HepG2 (cell line): ENCODE data around the gene GPR152. TPM values are rescaled to one million over a fixed set of nuclear protein-coding genes. Genes with fewer than 3 reads are reported as not detected.

Experiments used
- BCL6 ChIP-seq: IDR thresholded peaks from 2 replicates; pipeline ENCODE4 v1.6.1; 2016; ENCODE audit warnings: missing genetic modification reagents, missing compliant biosample characterization
- BRD4 ChIP-seq: sonication (generic); formaldehyde crosslinking; IDR thresholded peaks from 2 replicates; pipeline ENCODE4 v1.4.0; 2020; ENCODE audit warnings: missing genetic modification reagents
- CENPT ChIP-seq: sonication (generic); formaldehyde crosslinking; IDR thresholded peaks from 2 replicates; pipeline ENCODE4 v1.8.0; 2022; ENCODE audit warnings: low read depth, mild to moderate bottlenecking, moderate library complexity, missing genetic modification reagents
- FOXJ3 ChIP-seq: sonication (generic); formaldehyde crosslinking; IDR thresholded peaks from 2 replicates; pipeline ENCODE4 v1.4.0; 2020; ENCODE audit warnings: missing genetic modification reagents, mild to moderate bottlenecking, borderline replicate concordance
- FOXP4 ChIP-seq: sonication (generic); formaldehyde crosslinking; IDR thresholded peaks from 2 replicates; pipeline ENCODE4 v1.4.0; 2020; ENCODE audit warnings: missing genetic modification reagents
- GATAD1 ChIP-seq: IDR thresholded peaks from 2 replicates; pipeline ENCODE4 v1.6.1; 2016; ENCODE audit warnings: missing genetic modification reagents, missing compliant biosample characterization
- GATAD2A ChIP-seq: IDR thresholded peaks from 2 replicates; pipeline ENCODE4 v1.6.1; 2016
- ISL2 ChIP-seq: sonication (generic); formaldehyde crosslinking; IDR thresholded peaks from 2 replicates; pipeline ENCODE4 v1.5.0; 2020; ENCODE audit warnings: missing genetic modification reagents
- MXD3 ChIP-seq: IDR thresholded peaks from 2 replicates; pipeline ENCODE4 v1.6.1; 2016; ENCODE audit warnings: mild to moderate bottlenecking, missing biosample characterization, missing genetic modification reagents
- NFKBIZ ChIP-seq: IDR thresholded peaks from 2 replicates; pipeline ENCODE4 v1.6.1; 2018; ENCODE audit warnings: missing genetic modification reagents, missing compliant biosample characterization
- POGZ ChIP-seq: sonication (generic); formaldehyde crosslinking; IDR thresholded peaks from 2 replicates; pipeline ENCODE4 v1.4.0; 2020; ENCODE audit warnings: mild to moderate bottlenecking, missing genetic modification reagents
- RARG ChIP-seq: sonication (generic); formaldehyde crosslinking; IDR thresholded peaks from 2 replicates; pipeline ENCODE4 v1.4.0; 2020; ENCODE audit warnings: low read depth, mild to moderate bottlenecking, missing genetic modification reagents
- SNAI1 ChIP-seq: sonication (generic); formaldehyde crosslinking; IDR thresholded peaks from 2 replicates; pipeline ENCODE4 v1.5.0; 2020; ENCODE audit warnings: mild to moderate bottlenecking, missing genetic modification reagents, borderline replicate concordance
- YY1 ChIP-seq: IDR thresholded peaks from 2 replicates; pipeline ENCODE4 v1.6.1; 2011; ENCODE audit warnings: low read length, low read depth, moderate library complexity, mild to moderate bottlenecking; ENCODE audit not compliant: insufficient read depth, insufficient replicate concordance
- ZBTB7B ChIP-seq: sonication (generic); formaldehyde crosslinking; IDR thresholded peaks from 2 replicates; pipeline ENCODE4 v1.4.0; 2020; ENCODE audit warnings: missing genetic modification reagents
- ZBTB8A ChIP-seq: sonication (generic); formaldehyde crosslinking; IDR thresholded peaks from 2 replicates; pipeline ENCODE4 v1.4.0; 2020; ENCODE audit warnings: mild to moderate bottlenecking, low read depth, missing genetic modification reagents, borderline replicate concordance
- ZFP37 ChIP-seq: sonication (generic); formaldehyde crosslinking; IDR thresholded peaks from 2 replicates; pipeline ENCODE4 v1.4.0; 2020; ENCODE audit warnings: missing genetic modification reagents, borderline replicate concordance
- ZIK1 ChIP-seq: sonication (generic); formaldehyde crosslinking; IDR thresholded peaks from 2 replicates; pipeline ENCODE4 v1.5.0; 2020; ENCODE audit warnings: mild to moderate bottlenecking, low read depth, missing genetic modification reagents, borderline replicate concordance
- ZNF615 ChIP-seq: sonication (generic); formaldehyde crosslinking; IDR thresholded peaks from 2 replicates; pipeline ENCODE4 v1.5.0; 2020; ENCODE audit warnings: mild to moderate bottlenecking, missing genetic modification reagents, borderline replicate concordance
- ZNF616 ChIP-seq: sonication (generic); formaldehyde crosslinking; IDR thresholded peaks from 2 replicates; pipeline ENCODE4 v1.5.0; 2020; ENCODE audit warnings: low read depth, mild to moderate bottlenecking, missing genetic modification reagents
- ZNF761 ChIP-seq: sonication (generic); formaldehyde crosslinking; conservative IDR thresholded peaks from 2 replicates; pipeline ENCODE4 v1.4.0; 2020; ENCODE audit warnings: mild to moderate bottlenecking, missing genetic modification reagents
- ZSCAN22 ChIP-seq: sonication (generic); formaldehyde crosslinking; IDR thresholded peaks from 2 replicates; pipeline ENCODE4 v1.4.0; 2020; ENCODE audit warnings: mild to moderate bottlenecking, missing genetic modification reagents
- polyA plus RNA-seq, 8 experiments: library from polyadenylated mRNA; depleted of rRNA in 3 of 8; stranded (reverse) in 7 of 8; unstranded in 1 of 8; fragments of >200 nt; fragmentation: Illumina TruSeq in 4 of 8; extraction: Trizol in 4 of 8; gene quantifications; 2 replicates each; pipeline versions ENCODE4 v1.2.1 to v1.2.3, GENCODE V29; 2011 to 2016; ENCODE audit warnings: low read depth in 4 of 8, missing spikeins in 1 of 8, mixed read lengths in 1 of 8; ENCODE audit not compliant: insufficient read depth in 1 of 8
- total RNA-seq, 5 experiments: library from RNA; depleted of rRNA; stranded (reverse); fragments of >200 nt; fragmentation: Illumina TruSeq; extraction: Trizol; gene quantifications; 2 replicates each; pipeline ENCODE4 v1.2.3, GENCODE V29; 2016; ENCODE audit warnings: low read depth in 1 of 5
- TF ChIP-seq, protein P1 (sequence below): sonication (generic); formaldehyde crosslinking; IDR thresholded peaks from 2 replicates; pipeline ENCODE4 v1.4.0; 2020; ENCODE audit warnings: missing genetic modification reagents
- TF ChIP-seq, protein P2 (sequence below): sonication (generic); IDR thresholded peaks from 2 replicates; pipeline ENCODE4 v1.6.1; 2016; ENCODE audit warnings: low read depth, borderline replicate concordance
- TF ChIP-seq, protein P3 (sequence below): sonication (generic); formaldehyde crosslinking; IDR thresholded peaks from 2 replicates; pipeline ENCODE4 v1.5.0; 2020; ENCODE audit warnings: missing genetic modification reagents, mild to moderate bottlenecking, borderline replicate concordance

GPR152 gene
- total and polyA plus RNA-seq, 2 of the 13 experiments (the other 11 are each of a cell fraction or from before 2014, with no cell fraction given), result not detected

DNA sequence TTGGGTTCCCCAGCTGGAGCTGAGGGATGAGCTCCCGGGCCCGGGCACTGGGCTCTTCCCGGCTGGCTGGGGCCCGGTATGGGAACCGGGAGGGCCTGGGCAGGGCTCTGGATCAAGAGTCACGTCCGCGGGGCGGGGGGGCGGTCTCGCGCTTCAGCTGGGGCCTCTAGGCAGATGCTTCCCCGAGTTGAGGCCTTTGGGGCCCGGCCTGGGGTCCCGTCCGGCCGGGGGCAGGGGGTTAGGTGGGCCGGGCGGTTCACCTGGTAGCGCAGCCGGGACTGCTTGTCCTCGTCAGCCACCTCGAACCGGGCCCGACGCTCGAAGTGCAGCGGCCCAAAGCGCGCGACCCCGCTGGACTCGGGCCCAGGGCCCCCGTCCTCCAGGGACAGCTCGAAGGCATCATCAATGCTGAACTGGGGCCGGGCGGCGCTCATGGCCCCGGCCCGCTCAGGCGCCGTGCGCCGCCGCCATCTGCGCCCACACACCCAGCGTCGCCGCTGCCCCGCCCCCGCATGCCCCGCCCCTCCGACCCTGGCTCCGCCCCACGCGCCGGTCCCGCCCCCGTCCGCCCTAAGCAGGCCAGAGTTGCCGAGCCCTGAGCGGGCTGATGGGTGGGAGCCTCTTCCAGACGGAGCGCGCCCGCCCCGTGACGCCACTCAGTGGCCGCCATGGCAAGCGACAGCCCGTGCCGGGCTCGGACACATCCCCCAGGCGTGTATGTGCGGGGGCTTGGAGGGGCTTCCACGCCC is 16.4 kb upstream of the GPR152 start, which contains the start of gene TMEM134 (continued):
- peak; percentile 73; the same call in 1 of the 2 replicates for TF ChIP-seq ZFP37 (CRISPR knock-in tag)
- TF ChIP-seq FOXP4 (CRISPR knock-in tag), result peak; percentile 49; the same call in 1 of the 2 replicates
- TF ChIP-seq BCL6 (CRISPR knock-in tag), result peak; percentile 61; the same call in 1 of the 2 replicates
- TF ChIP-seq FOXJ3 (CRISPR knock-in tag), result no peak
- no peak for TF ChIP-seq ZSCAN22
- TF ChIP-seq, protein P1, sequence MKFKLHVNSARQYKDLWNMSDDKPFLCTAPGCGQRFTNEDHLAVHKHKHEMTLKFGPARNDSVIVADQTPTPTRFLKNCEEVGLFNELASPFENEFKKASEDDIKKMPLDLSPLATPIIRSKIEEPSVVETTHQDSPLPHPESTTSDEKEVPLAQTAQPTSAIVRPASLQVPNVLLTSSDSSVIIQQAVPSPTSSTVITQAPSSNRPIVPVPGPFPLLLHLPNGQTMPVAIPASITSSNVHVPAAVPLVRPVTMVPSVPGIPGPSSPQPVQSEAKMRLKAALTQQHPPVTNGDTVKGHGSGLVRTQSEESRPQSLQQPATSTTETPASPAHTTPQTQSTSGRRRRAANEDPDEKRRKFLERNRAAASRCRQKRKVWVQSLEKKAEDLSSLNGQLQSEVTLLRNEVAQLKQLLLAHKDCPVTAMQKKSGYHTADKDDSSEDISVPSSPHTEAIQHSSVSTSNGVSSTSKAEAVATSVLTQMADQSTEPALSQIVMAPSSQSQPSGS (CRISPR knock-in tag), result peak; percentile 49; the same call in 1 of the 2 replicates
- TF ChIP-seq, protein P2, sequence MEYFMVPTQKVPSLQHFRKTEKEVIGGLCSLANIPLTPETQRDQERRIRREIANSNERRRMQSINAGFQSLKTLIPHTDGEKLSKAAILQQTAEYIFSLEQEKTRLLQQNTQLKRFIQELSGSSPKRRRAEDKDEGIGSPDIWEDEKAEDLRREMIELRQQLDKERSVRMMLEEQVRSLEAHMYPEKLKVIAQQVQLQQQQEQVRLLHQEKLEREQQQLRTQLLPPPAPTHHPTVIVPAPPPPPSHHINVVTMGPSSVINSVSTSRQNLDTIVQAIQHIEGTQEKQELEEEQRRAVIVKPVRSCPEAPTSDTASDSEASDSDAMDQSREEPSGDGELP, result peak; percentile 21; the same call in 1 of the 2 replicates
- peak; percentile 19; the same call in 1 of the 2 replicates for TF ChIP-seq POGZ (CRISPR knock-in tag)
- TF ChIP-seq MXD3 (CRISPR knock-in tag), result 0 out of 2 replicates have a peak, but pooled peaks have one; percentile 34
- no peak for TF ChIP-seq SNAI1 (CRISPR knock-in tag)
- TF ChIP-seq YY1, result peak; percentile 92
- peak; percentile 76 for TF ChIP-seq ZBTB7B (CRISPR knock-in tag)
- TF ChIP-seq CENPT, result no peak
- TF ChIP-seq ZBTB8A (CRISPR knock-in tag), result no peak
- no peak for TF ChIP-seq ZNF615 (CRISPR knock-in tag)
- TF ChIP-seq ISL2, result peak; percentile 15; the same call in 1 of the 2 replicates
- 0 out of 2 replicates have a peak, but pooled peaks have one; percentile 63 for TF ChIP-seq BRD4
- TF ChIP-seq GATAD1 (CRISPR knock-in tag), result peak; percentile 84
- 0 out of 2 replicates have a peak, but pooled peaks have one; percentile 30 for TF ChIP-seq ZIK1
- TF ChIP-seq GATAD2A (CRISPR knock-in tag), result peak; percentile 56
- TF ChIP-seq ZNF761 (CRISPR knock-in tag), result peak; percentile 72; the same call in 1 of the 2 replicates
- no peak for TF ChIP-seq NFKBIZ (CRISPR knock-in tag)
- peak; percentile 62 for TF ChIP-seq ZNF616 (CRISPR knock-in tag)
- no peak for TF ChIP-seq RARG (CRISPR knock-in tag)
- TF ChIP-seq, protein P3, sequence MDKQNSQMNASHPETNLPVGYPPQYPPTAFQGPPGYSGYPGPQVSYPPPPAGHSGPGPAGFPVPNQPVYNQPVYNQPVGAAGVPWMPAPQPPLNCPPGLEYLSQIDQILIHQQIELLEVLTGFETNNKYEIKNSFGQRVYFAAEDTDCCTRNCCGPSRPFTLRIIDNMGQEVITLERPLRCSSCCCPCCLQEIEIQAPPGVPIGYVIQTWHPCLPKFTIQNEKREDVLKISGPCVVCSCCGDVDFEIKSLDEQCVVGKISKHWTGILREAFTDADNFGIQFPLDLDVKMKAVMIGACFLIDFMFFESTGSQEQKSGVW (CRISPR knock-in tag), result 0 out of 2 replicates have a peak, but pooled peaks have one; percentile 37
